Measurements from ENCODE around the gene GVQW3.

DNA sequence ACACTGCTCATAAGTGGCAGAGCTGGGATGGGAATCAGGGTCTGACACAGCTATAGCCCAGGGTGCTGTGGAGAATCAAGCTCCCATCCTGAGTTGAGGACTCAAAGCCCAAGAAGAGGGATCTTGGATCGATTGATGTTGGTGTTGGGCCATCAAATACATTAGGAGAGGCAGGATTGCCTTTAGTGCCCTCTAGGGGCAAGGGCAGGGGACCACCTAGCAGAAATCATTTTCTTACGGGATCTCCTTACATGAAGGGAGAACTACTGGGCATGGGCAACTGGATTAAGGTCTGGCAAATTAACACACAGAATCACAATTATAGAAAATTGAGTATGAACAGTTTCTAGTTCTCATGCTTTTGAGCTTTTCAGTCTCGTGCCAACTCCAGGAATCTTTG lies 38.8 kb downstream of the GVQW3 start:
- no peak for TF ChIP-seq POLR2A (IDR thresholded peaks at IDR 0.05)
- TF ChIP-seq, protein P1, sequence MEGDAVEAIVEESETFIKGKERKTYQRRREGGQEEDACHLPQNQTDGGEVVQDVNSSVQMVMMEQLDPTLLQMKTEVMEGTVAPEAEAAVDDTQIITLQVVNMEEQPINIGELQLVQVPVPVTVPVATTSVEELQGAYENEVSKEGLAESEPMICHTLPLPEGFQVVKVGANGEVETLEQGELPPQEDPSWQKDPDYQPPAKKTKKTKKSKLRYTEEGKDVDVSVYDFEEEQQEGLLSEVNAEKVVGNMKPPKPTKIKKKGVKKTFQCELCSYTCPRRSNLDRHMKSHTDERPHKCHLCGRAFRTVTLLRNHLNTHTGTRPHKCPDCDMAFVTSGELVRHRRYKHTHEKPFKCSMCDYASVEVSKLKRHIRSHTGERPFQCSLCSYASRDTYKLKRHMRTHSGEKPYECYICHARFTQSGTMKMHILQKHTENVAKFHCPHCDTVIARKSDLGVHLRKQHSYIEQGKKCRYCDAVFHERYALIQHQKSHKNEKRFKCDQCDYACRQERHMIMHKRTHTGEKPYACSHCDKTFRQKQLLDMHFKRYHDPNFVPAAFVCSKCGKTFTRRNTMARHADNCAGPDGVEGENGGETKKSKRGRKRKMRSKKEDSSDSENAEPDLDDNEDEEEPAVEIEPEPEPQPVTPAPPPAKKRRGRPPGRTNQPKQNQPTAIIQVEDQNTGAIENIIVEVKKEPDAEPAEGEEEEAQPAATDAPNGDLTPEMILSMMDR (IDR thresholded peaks at IDR 0.05), result no peak

Data from lower leg skin (tissue), 3 donors.